Right lobe of liver (tissue), 4 donors: Measurements from ENCODE around the gene CAND1.

Experiments
- POLR2A ChIP-seq: fragments of 450-650 bp; IDR thresholded peaks from one replicate; pipeline ENCODE4 v1.6.1; 2017; ENCODE audit warnings: antibody characterized with exemption, mild to moderate bottlenecking
- TF ChIP-seq, protein P1 (sequence below), 4 donors: fragments of 200-600 bp in 3 of 4; fragments of 450-650 bp in 1 of 4; IDR thresholded peaks; one replicate each; pipeline versions ENCODE4 v1.5.1 to v1.8.0; 2016 to 2022; ENCODE audit warnings: antibody characterized with exemption in 4 of 4, mild to moderate bottlenecking in 2 of 4
- donor health status: DM: no; HTN: no; CAD: no.
- donor health status: DM: no; HTN: no; CAD: no.
- donor health status: DM: no; HTN: yes; CAD: no.

DNA sequence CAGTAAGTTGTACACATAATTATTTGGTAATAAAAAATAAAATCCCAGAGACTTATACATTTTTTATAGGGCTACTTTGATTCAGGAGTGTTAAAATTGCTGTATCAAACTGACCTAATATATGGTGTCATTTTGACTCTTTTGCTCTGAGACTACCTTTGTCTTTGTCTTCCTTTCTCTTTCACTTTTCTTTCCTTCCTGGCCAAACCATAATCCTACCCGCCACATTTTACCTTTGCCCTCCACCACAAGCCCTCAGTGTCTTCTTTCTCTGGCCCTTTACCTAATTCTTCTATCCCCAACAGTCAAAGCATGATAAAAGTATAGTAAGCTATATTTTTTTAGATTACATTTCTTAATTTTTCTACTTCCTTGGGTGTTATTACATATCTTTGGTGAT is 62.0 kb downstream of the CAND1 start:
- no peak for TF ChIP-seq POLR2A
- TF ChIP-seq, protein P1, sequence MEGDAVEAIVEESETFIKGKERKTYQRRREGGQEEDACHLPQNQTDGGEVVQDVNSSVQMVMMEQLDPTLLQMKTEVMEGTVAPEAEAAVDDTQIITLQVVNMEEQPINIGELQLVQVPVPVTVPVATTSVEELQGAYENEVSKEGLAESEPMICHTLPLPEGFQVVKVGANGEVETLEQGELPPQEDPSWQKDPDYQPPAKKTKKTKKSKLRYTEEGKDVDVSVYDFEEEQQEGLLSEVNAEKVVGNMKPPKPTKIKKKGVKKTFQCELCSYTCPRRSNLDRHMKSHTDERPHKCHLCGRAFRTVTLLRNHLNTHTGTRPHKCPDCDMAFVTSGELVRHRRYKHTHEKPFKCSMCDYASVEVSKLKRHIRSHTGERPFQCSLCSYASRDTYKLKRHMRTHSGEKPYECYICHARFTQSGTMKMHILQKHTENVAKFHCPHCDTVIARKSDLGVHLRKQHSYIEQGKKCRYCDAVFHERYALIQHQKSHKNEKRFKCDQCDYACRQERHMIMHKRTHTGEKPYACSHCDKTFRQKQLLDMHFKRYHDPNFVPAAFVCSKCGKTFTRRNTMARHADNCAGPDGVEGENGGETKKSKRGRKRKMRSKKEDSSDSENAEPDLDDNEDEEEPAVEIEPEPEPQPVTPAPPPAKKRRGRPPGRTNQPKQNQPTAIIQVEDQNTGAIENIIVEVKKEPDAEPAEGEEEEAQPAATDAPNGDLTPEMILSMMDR (IDR thresholded peaks at IDR 0.05) = no peak
